Effector CD4-positive, alpha-beta T cell (primary cell): ENCODE results near the gene CASD1.

Source experiments
- DNase-seq: peaks from one replicate; pipeline ENCODE4 v3.0.0-alpha.2; 2020

The CASD1 gene

DNA sequence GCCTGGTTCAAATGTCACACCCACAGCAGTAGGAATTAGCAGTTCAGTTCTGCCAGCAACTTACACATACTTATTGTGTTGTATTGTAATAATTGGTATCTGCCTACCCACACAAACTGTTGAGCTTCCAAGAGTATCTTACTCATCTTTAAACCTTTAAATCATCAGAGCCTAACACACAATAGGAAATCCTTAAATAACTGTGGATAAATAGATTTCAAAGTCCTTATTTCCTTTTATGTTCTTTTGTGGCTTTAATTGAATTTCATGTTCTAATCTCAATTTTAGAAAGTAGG lies 3.9 kb downstream of the CASD1 start:
- no peak for DNase-seq

GRCh38 chr7:94514140-94514889 lies 4.7 kb downstream of the CASD1 start:
- no peak for DNase-seq

- DNase-seq: no peak
Measured at GRCh38 chr7:94514917-94515316, 5.3 kb downstream of the CASD1 start.

GRCh38 chr7:94525923-94526322 lies 16.3 kb downstream of the CASD1 start:
- DNase-seq: no peak

- no peak for DNase-seq
Measured at GRCh38 chr7:94529516-94529915, 19.9 kb downstream of the CASD1 start.

- DNase-seq: no peak
Measured at GRCh38 chr7:94530109-94530508, 20.5 kb downstream of the CASD1 start.

- no peak for DNase-seq
Measured at GRCh38 chr7:94532676-94533075, 23.1 kb downstream of the CASD1 start.

DNA sequence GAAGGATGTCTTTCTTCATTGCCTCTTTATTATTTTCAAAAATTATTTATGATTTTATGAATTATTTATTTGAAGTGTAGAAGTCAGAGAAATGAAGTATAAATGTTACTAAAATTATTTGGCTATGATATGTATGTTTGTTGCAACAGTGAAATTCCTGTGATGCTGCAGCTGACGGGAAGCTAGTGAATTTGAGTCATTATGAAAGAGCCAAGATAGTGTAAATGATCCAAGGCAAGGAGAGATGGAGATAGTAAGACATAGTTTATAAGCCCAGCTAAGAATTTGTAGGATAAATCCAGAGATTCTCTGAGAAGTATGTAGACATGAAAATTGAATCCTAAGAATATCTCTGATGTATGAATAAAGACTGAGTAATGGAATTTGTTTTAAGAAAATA lies 30.8 kb downstream of the CASD1 start:
- DNase-seq: no peak

DNA sequence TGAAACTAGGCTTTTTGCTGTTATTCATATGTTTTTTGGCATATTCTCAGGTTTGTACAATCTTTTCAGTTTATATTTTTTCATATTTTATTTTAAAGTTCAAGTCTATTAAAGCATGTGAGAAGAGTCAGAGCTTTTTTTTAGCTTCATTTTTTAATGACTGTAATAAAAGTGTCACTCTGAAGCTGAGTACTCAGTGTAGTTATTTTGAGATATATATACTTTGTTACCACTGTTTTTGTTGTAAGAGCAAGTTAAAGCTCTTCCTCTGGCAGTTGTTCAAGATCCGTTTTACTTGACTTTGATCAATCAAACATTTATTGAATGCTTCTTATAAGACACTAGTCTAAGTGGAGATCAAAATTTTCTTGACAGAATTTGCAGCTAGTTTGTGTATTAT lies 37.5 kb downstream of the CASD1 start:
- no peak for DNase-seq

DNA sequence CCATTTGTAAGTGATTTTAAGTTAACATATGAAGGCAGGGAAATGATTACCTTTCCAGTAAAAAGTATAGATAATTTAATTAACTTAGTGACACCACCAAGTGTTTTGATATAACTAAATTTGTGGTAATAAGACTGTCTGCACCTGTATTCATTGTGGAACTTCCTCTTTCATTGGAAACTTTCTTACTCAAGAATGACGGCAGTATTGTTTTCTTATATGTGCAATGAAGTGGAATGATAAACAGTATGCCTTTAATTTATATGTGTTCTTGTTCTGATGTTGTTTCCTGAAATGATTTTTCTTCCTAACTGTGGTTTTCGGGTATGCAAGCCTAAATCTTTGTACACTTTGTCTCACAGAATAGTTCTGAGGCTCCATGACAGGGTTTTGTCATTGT lies 46.4 kb downstream of the CASD1 start:
- no peak for DNase-seq

- no peak for DNase-seq
Measured at GRCh38 chr7:94557215-94557614, 47.6 kb downstream of the CASD1 start.

DNA sequence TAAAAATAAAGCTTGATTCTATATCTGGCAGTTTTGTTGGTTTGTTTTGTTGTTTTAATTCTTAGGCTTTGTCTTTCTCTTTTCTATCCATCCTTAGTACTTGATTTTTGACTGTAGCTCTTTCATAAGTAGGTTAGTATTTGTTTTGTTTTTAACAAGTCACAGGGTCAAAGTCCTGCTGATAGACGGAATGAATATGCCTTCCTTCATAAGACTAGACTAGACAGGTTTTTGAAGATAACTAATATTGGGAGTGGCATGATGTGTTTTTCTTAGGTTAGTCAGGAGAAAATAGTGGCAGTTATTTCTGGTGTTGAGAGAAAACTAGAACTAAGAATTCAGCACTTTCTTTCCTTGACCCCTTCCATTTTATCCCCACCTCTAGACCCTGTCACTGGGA lies 50.4 kb downstream of the CASD1 start:
- no peak for DNase-seq

DNA sequence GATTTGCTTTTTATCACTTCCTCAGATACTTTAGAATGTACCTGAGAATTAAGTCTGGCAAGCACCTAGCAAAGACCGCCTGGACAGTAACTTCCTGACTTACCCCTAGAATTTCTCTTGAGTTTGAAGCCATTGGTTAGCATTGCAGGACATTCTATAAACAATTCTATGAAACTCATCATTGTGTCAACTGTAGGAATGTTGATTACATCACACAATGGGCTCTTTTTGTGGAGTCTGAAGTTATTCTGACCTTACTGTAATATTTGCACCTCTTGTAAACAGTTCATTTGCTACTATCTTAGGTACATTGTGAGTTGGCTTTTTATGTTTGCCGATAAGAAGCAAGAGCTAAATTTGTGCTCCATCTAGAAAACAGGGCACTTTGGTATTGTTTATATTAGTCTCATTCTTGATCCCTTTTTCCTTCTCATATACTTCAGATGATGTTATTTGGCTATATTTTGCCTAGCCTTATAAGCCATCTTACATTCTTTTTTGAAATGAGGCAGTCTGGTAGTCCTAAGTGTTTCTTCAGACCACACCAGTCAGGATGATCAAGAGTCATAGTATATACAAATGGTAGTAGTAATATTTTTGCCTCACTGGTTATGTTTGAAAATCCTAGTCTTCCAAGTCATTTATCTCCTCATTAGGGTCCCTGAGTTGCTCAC lies 52.4 kb downstream of the CASD1 start:
- no peak for DNase-seq

DNA sequence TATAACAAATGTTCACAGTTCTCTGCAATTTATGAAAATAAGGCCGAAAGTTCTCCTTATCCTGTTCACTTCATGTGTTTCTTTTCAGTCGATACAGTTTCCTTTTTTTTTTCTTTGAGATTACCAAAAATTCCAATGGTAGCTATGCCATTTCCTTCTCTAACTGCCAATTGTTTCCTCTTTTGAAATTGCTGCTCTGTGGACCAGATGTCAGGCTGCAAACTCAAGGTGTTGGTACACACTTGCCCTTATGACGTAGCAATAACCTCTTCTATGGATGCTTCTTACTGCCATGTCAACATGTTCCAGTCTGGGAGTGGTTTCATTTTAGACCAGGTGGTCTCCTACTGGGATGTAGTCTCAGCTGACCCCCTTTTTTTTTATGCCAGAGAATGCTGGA lies 52.9 kb downstream of the CASD1 start:
- DNase-seq: no peak

- no peak for DNase-seq
Measured at GRCh38 chr7:94565247-94565894, 55.8 kb downstream of the CASD1 start.

DNA sequence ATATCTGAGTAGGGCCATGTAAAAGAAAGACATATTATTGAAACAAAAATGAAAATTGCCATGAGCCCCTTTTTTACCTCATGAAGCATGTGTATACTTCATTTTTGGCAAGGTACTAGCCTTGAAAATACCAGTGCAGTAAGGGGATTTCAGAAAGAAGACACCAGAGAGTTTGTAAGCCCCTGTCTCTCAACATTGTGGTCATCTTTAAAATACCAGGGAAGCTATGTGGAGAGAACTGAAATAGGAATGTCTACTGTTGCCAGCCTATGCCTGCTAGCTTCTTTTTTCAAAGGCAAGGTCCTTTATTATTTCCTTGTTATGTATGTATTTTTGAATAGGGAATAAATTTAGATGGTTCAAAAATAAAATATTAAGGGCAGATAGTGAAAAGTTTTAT lies 57.8 kb downstream of the CASD1 start:
- DNase-seq: no peak

DNA sequence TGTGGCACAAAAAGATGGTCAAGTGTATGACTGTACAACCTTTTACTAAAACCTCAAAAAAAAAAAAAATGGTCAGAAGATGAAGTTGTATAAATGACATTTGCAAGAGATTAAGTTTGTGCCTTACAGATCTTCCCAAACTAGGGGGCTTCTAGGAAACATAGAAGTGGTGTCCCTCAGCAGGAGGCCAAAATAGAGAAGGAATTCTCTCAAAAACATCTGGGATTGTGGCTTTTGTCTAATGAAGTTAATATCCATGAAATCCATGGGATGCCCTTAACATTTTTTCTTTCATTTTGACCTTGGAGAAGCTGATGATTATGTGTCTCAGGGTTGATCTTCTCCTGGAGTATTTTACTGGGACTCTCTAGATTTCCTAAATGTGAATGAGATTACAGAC lies 62.2 kb downstream of the CASD1 start:
- no peak for DNase-seq

DNA sequence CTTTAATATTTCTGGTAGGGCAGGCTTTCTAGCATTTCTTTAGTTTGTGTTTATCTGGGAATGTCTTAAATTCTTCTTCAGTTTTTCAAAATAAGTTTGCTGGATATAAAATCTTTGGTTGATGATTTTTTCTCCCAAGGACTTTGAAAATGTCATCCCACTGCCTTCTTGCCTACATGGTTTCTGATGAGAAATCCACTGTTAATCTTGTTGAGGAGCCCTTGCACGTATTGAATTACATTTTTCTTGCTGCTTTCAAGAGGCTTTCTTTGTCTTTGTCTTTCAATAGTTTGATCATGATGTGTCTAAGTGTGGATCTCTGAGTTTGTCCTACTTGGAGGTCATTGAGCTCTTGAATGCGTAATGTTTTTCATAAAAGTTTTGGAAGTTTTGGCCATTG lies 66.0 kb downstream of the CASD1 start:
- DNase-seq: no peak

DNA sequence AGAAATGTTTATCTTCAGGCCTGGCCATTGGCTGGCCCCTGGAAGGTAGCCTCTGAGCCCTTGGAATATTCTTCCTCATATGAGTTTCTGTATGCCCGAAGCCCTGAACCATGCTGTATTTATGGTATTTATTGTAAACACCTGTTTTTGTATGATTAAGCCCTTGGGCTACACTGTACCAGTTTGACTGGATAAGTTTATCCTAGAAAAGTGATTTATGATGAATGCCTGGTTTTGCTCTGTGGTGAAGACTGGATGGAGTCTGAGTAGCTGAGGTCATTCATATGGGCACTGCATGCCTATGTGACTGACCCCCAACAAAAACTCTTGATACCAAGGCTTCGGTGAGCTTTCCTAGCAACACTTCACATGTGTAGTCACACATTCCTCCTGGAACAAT lies 66.7 kb downstream of the CASD1 start:
- no peak for DNase-seq

DNA sequence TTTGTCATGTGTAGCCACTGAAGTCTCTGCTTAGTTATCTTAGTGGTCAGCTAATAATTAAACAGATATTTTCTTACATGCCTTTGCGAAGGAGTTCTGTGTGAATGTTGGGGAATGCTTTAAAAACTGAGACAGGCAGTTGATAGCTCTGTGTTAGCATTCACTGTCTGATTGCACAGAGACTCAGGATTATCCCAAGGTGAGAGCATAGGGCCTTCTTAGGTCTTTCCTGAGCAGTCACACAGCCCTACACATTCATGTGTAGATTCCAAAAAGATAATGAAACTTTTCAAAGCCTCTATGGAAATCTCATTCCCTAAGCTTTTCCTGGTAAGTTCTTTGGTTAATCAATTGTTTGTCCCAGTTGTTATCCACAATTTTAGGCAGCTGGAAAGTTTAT lies 67.7 kb downstream of the CASD1 start:
- no peak for DNase-seq

GRCh38 chr7:94578614-94579013 lies 69.0 kb downstream of the CASD1 start:
- DNase-seq: no peak

- no peak for DNase-seq
Measured at GRCh38 chr7:94579470-94579869, 69.9 kb downstream of the CASD1 start.

- DNase-seq: no peak
Measured at GRCh38 chr7:94580601-94581000, 71.0 kb downstream of the CASD1 start.

DNA sequence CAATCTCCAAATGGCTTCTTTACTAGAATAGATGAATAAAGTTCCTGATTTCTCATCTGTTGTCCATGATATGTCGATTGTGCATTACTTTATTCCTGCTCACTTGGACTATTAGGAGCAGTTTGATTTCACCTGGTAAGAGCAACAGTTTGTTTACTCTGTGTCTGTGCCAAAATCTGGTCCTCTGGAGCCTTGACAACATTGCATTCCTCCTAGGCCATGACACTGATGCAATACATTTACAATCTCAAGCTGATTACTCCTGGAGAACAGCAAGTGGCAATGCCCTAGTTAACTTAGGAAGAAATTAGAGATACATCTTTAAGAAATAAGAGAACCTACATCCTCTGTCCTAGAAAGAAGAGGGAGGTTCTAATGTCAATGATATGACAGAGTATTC lies 74.5 kb downstream of the CASD1 start:
- no peak for DNase-seq

DNA sequence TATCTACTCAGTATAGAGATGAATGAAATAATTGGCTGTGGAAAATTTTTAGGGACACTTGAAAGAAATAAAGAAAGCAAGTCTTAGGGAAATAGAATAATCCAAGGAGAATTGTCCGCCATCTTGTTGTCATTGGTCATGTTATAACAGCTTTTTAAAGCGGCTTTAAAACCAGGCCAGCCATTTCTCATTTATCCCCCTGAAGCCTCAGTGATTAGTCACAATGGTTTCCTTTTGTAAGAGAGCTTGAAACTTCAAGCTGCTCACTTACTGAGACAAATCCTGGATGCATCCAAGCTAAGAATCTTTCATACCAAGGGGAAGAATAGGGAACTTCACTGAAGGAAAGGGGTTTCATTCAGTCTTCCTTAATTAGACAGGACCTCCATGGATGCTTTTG lies 78.5 kb downstream of the CASD1 start:
- no peak for DNase-seq
